Osteoblast (primary cell): ENCODE results near the gene IL15RA. TPM values are rescaled to one million over a fixed set of nuclear protein-coding genes. Genes with fewer than 3 reads are reported as not detected.

Source experiments
- DNase-seq: peaks from one replicate; pipeline ENCODE4 v3.0.0; 2011; ENCODE audit warnings: low spot score, mixed read lengths; ENCODE audit not compliant: insufficient read length; ENCODE audit errors: missing footprints
- H2AFZ ChIP-seq: 2 replicates; pipeline ENCODE4 v1.6.0; 2011; ENCODE audit warnings: mild to moderate bottlenecking, low read length
- H3K27ac ChIP-seq: 2 replicates; pipeline ENCODE4 v1.5.1; 2011; ENCODE audit warnings: mild to moderate bottlenecking, low read depth, low read length, moderate library complexity
- H3K27me3 ChIP-seq: 2 replicates; pipeline ENCODE4 v1.6.0; 2012; ENCODE audit warnings: mild to moderate bottlenecking, control low read depth, inconsistent platforms, low read length, moderate library complexity; ENCODE audit not compliant: insufficient read depth
- H3K36me3 ChIP-seq: 2 replicates; pipeline ENCODE4 v1.5.1; 2011; ENCODE audit warnings: mild to moderate bottlenecking, low read length, control low read depth, moderate library complexity; ENCODE audit not compliant: insufficient read depth
- H3K4me1 ChIP-seq: 2 replicates; pipeline ENCODE4 v1.5.1; 2011; ENCODE audit warnings: mild to moderate bottlenecking, low read length, control low read depth, moderate library complexity; ENCODE audit not compliant: insufficient read depth
- H3K4me2 ChIP-seq: 2 replicates; pipeline ENCODE4 v1.6.0; 2011; ENCODE audit warnings: mild to moderate bottlenecking, low read length; ENCODE audit not compliant: insufficient read depth
- H3K4me3 ChIP-seq: fragments of 200-600 bp; sonication (generic); 3 replicates; pipeline ENCODE4 v1.5.1; 2012; ENCODE audit warnings: mild to moderate bottlenecking, low read length, inconsistent platforms; ENCODE audit not compliant: insufficient read depth
- H3K79me2 ChIP-seq: 2 replicates; pipeline ENCODE4 v1.6.0; 2012; ENCODE audit warnings: mild to moderate bottlenecking, low read length, control low read depth, inconsistent platforms; ENCODE audit not compliant: insufficient read depth
- H3K9me3 ChIP-seq: 2 replicates; pipeline ENCODE4 v1.5.1; 2011; ENCODE audit warnings: low read depth, low read length, control low read depth
- H4K20me1 ChIP-seq: 2 replicates; pipeline ENCODE4 v1.6.0; 2012; ENCODE audit warnings: mild to moderate bottlenecking, low read length, control low read depth; ENCODE audit not compliant: insufficient read depth
- total RNA-seq: library from RNA; depleted of rRNA; stranded (reverse); fragments of >200 nt; gene quantifications from 2 replicates; pipeline ENCODE4 v1.2.3, GENCODE V29; 2012
- TF ChIP-seq, protein P1 (sequence below): IDR thresholded peaks from 2 replicates; pipeline ENCODE4 v1.5.1; 2011; ENCODE audit warnings: mild to moderate bottlenecking, low read depth, low read length, moderate library complexity; ENCODE audit errors: extremely low read depth

IL15RA gene
- total RNA-seq, 1 donor: 1.1 TPM

DNA sequence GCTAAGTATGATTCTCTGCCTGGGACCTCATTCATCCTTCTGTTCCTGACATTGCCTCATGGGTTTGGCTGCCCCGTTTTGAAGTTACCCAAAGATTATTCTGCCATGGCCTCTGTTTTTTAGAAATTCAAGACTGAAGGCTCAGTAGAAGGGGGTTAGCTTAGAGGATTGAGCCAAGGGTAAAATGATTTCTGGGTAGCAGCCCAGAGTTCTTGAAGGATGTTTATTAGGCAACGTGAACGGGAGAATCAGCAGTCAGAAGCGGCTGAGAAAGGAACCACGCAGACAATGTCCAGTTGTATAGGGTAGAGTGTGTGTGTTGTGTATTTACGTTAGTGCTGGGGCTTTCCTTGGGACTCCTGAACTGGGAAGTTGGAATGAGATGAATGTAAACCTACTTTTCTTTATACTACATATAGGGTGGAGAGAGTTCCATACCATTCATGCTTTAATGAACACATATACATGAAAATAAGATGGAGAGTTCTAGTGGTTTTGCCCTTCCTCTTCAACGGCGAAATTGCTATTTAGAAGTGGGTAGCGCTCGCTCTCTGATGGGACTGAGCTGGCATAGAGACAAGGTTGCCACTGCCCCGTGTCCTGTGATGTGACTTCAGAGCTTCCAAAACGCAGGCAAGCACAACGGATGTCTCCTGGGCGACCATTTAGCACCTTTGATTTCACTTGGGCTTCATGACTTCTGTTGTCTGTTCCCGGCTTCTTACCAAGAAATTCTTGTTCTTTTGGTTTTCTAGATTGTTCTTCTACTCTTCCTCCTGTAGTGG is 35.0 kb upstream of the IL15RA start:
- TF ChIP-seq, protein P1, sequence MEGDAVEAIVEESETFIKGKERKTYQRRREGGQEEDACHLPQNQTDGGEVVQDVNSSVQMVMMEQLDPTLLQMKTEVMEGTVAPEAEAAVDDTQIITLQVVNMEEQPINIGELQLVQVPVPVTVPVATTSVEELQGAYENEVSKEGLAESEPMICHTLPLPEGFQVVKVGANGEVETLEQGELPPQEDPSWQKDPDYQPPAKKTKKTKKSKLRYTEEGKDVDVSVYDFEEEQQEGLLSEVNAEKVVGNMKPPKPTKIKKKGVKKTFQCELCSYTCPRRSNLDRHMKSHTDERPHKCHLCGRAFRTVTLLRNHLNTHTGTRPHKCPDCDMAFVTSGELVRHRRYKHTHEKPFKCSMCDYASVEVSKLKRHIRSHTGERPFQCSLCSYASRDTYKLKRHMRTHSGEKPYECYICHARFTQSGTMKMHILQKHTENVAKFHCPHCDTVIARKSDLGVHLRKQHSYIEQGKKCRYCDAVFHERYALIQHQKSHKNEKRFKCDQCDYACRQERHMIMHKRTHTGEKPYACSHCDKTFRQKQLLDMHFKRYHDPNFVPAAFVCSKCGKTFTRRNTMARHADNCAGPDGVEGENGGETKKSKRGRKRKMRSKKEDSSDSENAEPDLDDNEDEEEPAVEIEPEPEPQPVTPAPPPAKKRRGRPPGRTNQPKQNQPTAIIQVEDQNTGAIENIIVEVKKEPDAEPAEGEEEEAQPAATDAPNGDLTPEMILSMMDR: no peak
- no peak for DNase-seq
- H3K27me3 ChIP-seq: peaks cover 8% of the 10 kb centered on the region
- no peak overlapping the region for H3K4me3 ChIP-seq
- H3K4me2 ChIP-seq: no peak overlapping the region
- H3K4me1 ChIP-seq: peaks cover 16% of the 10 kb centered on the region
- H3K9me3 ChIP-seq: no peaks in the 10 kb centered on the region
- no peaks in the 10 kb centered on the region for H4K20me1 ChIP-seq
- no peaks in the 10 kb centered on the region for H3K36me3 ChIP-seq
- no peak overlapping the region for H3K27ac ChIP-seq
- no peak overlapping the region for H2AFZ ChIP-seq
- no peaks in the 10 kb centered on the region for H3K79me2 ChIP-seq

DNA sequence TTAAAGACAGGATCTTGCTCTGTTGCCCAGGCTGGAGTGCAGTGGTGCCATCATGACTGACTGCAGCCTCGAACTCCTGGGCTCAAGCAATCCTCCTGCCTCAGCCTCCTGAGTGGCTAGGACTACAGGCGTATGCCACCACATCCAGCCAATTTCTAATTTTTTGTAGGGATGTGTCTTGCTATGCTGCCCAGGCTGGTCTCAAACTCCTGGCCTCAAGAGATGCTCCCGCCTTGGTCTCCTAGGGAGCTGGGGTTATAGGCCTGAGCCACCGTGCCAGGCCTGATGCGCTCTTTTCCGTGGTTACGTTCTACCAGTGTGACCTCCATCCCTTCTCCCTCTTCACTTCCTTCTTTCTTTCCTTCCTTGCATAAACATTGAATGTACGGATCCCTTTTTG is 34.2 kb upstream of the IL15RA start:
- Histone ChIP-seq H3K27ac (no peak overlapping the region), H2AFZ (no peak overlapping the region), H3K4me3 (no peak overlapping the region), H3K4me2 (no peak overlapping the region), H3K79me2 (no peaks in the 10 kb centered on the region), H3K4me1 (peaks cover 16% of the 10 kb centered on the region), H3K36me3 (no peaks in the 10 kb centered on the region), H4K20me1 (no peaks in the 10 kb centered on the region), H3K9me3 (no peaks in the 10 kb centered on the region), H3K27me3 (peaks cover 10% of the 10 kb centered on the region)
- TF ChIP-seq, protein P1: no peak
- no peak for DNase-seq

DNA sequence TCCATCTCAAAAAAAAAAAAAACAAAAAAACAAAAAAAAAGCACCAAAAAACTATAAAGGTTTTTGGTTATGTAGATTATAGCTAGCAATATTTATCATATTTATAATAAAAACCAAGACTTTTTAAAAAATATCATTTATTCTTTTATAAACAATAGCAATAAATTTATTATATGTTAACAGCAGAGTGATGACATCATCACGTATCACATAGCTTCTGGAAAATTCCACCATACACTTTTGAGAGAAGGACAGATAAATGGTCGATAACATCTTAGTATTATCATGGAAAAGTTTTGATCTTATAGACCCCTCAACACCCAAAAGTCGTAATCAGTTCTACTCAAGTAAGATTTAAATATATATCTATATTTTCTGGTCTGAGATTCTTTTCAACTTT is 33.2 kb upstream of the IL15RA start:
- Histone ChIP-seq H3K4me3 (no peak overlapping the region), H3K4me1 (peaks cover 16% of the 10 kb centered on the region), H2AFZ (no peak overlapping the region), H3K27ac (no peak overlapping the region), H3K79me2 (no peaks in the 10 kb centered on the region), H4K20me1 (no peaks in the 10 kb centered on the region), H3K27me3 (peaks cover 6% of the 10 kb centered on the region), H3K36me3 (no peaks in the 10 kb centered on the region), H3K4me2 (no peak overlapping the region), H3K9me3 (no peaks in the 10 kb centered on the region)
- TF ChIP-seq, protein P1: no peak
- no peak for DNase-seq

DNA sequence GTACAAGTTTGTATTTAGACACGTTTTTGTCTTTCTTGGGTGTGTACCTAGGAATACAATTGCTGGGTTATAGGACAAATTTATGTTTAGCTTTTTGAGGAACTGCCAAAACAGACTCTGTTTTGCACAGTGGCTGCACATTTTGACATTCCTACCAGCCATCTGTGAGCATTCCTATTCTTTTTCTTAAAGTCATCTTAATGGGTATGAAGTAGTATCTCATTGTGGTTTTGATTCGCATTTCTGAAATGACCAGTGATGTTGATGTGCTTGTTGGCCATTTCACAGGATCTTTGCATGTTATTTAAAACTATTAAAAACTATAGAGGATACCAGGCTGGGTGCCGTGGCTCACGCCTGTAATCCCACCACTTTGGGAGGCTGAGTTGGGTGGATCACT is 32.6 kb upstream of the IL15RA start:
- no peak for DNase-seq
- no peaks in the 10 kb centered on the region for H3K79me2 ChIP-seq
- TF ChIP-seq, protein P1: no peak
- H3K27ac ChIP-seq: no peak overlapping the region
- no peaks in the 10 kb centered on the region for H3K9me3 ChIP-seq
- H3K36me3 ChIP-seq: no peaks in the 10 kb centered on the region
- H3K27me3 ChIP-seq: peaks cover 2% of the 10 kb centered on the region
- no peak overlapping the region for H3K4me3 ChIP-seq
- H2AFZ ChIP-seq: no peak overlapping the region
- no peaks in the 10 kb centered on the region for H4K20me1 ChIP-seq
- H3K4me1 ChIP-seq: peaks cover 16% of the 10 kb centered on the region
- no peak overlapping the region for H3K4me2 ChIP-seq
